Mesenchymal stem cell (in vitro differentiated cells and primary cell): Measurements from ENCODE around the gene SLC46A3.
A peak's percentile ranks its signal among the peaks of the same experiment; 100 is the strongest.

ENCODE experiments used
- DNase-seq: peaks from one replicate; pipeline ENCODE4 v3.0.0-alpha.2; 2013
- H2AFZ ChIP-seq: one replicate; pipeline ENCODE4 v1.6.1; 2013; ENCODE audit warnings: low read depth, mild to moderate bottlenecking, control low read depth, inconsistent platforms, low read length, moderate library complexity
- H2AK5ac ChIP-seq: 2 replicates; pipeline ENCODE4 v1.6.1; 2013; ENCODE audit warnings: low read length, moderate library complexity, mild to moderate bottlenecking, inconsistent platforms; ENCODE audit not compliant: severe bottlenecking
- H2BK120ac ChIP-seq: one replicate; pipeline ENCODE4 v1.6.1; 2013; ENCODE audit warnings: low read depth, mild to moderate bottlenecking, inconsistent platforms, low read length, moderate library complexity
- H2BK12ac ChIP-seq, 2 experiments: one replicate each; pipeline ENCODE4 v1.6.1; 2013; ENCODE audit warnings: inconsistent platforms in 2 of 2, low read length in 2 of 2, mild to moderate bottlenecking in 2 of 2, moderate library complexity in 2 of 2, control low read depth in 1 of 2
- H2BK15ac ChIP-seq: one replicate; pipeline ENCODE4 v1.6.1; 2013; ENCODE audit warnings: mild to moderate bottlenecking, low read depth, inconsistent platforms; ENCODE audit not compliant: poor library complexity, severe bottlenecking
- H2BK5ac ChIP-seq: 2 replicates; pipeline ENCODE4 v1.6.1; 2013; ENCODE audit warnings: low read depth, mild to moderate bottlenecking, low read length, control low read depth, inconsistent platforms; ENCODE audit not compliant: poor library complexity, severe bottlenecking
- H3K14ac ChIP-seq, 2 experiments: one replicate each; pipeline ENCODE4 v1.6.1; 2013; ENCODE audit warnings: inconsistent platforms in 2 of 2, low read length in 2 of 2, control low read depth in 1 of 2, mild to moderate bottlenecking in 1 of 2, moderate library complexity in 1 of 2
- H3K18ac ChIP-seq, 2 experiments: one replicate each; pipeline ENCODE4 v1.6.1; 2013; ENCODE audit warnings: inconsistent platforms in 2 of 2, low read length in 2 of 2, control low read depth in 1 of 2, low read depth in 1 of 2, mild to moderate bottlenecking in 1 of 2
- H3K23ac ChIP-seq, 2 experiments: one replicate each; pipeline ENCODE4 v1.6.1; 2013; ENCODE audit warnings: inconsistent platforms in 2 of 2, low read length in 2 of 2, mild to moderate bottlenecking in 2 of 2, moderate library complexity in 2 of 2, control low read depth in 1 of 2
- H3K27ac ChIP-seq: 2 replicates; pipeline ENCODE4 v1.5.1; 2013; ENCODE audit warnings: mild to moderate bottlenecking, moderate library complexity, low read length, control low read depth, inconsistent platforms; ENCODE audit not compliant: poor library complexity, severe bottlenecking
- H3K27me3 ChIP-seq, 2 experiments: 2 replicates each; pipeline versions ENCODE4 v1.6.1 to v1.7.0; 2013; ENCODE audit warnings: low read length in 2 of 2, mild to moderate bottlenecking in 2 of 2, moderate library complexity in 2 of 2, control low read depth in 1 of 2, inconsistent platforms in 1 of 2; ENCODE audit not compliant: control insufficient read depth in 1 of 2, insufficient read depth in 1 of 2
- H3K36me3 ChIP-seq, 2 experiments: 2 replicates each; pipeline versions ENCODE4 v1.6.1 to v1.7.0; 2013; ENCODE audit warnings: low read length in 2 of 2, control low read depth in 1 of 2, inconsistent platforms in 1 of 2, low read depth in 1 of 2, mild to moderate bottlenecking in 1 of 2; ENCODE audit not compliant: insufficient read depth in 2 of 2, control insufficient read depth in 1 of 2
- H3K4ac ChIP-seq, 2 experiments: one replicate each; pipeline ENCODE4 v1.6.1; 2013; ENCODE audit warnings: inconsistent platforms in 2 of 2, low read length in 2 of 2, mild to moderate bottlenecking in 2 of 2, moderate library complexity in 2 of 2, control low read depth in 1 of 2, low read depth in 1 of 2
- H3K4me1 ChIP-seq: 2 replicates; pipeline ENCODE4 v1.6.1; 2013; ENCODE audit warnings: low read depth, low read length, control low read depth; ENCODE audit not compliant: control insufficient read depth, insufficient read depth
- H3K4me2 ChIP-seq: 2 replicates; pipeline ENCODE4 v1.6.1; 2013; ENCODE audit warnings: low read length, mild to moderate bottlenecking, inconsistent platforms; ENCODE audit not compliant: poor library complexity, severe bottlenecking
- H3K4me3 ChIP-seq, 2 experiments: 2 replicates each; pipeline versions ENCODE4 v1.5.1 to v1.7.0; 2013; ENCODE audit warnings: low read length in 2 of 2, mild to moderate bottlenecking in 2 of 2, control low read depth in 1 of 2, low read depth in 1 of 2; ENCODE audit not compliant: insufficient read depth in 1 of 2
- H3K79me1 ChIP-seq: replicated peaks from 2 replicates; pipeline ENCODE4 v1.6.1; 2013; ENCODE audit warnings: mild to moderate bottlenecking, control low read depth, low read length, inconsistent platforms; ENCODE audit not compliant: poor library complexity, severe bottlenecking
- H3K9ac ChIP-seq: 2 replicates; pipeline ENCODE4 v1.7.0; 2013; ENCODE audit warnings: mild to moderate bottlenecking, low read length, moderate library complexity
- H3K9me3 ChIP-seq: 2 replicates; pipeline ENCODE4 v1.7.0; 2013; ENCODE audit warnings: mild to moderate bottlenecking, low read length; ENCODE audit not compliant: control insufficient read depth
- H4K8ac ChIP-seq: one replicate; pipeline ENCODE4 v1.6.1; 2013; ENCODE audit warnings: inconsistent platforms, mild to moderate bottlenecking, low read length, moderate library complexity
- H4K91ac ChIP-seq: one replicate; pipeline ENCODE4 v1.6.1; 2013; ENCODE audit warnings: mild to moderate bottlenecking, low read length, inconsistent platforms
- WGBS: methylation state at CpG from one replicate; pipeline ENCODE4 v1.1.7; 2013; ENCODE audit warnings: mixed read lengths; 5-methylcytosine and 5-hydroxymethylcytosine counted together

Gene SLC46A3

GRCh38 chr13:28679628-28680027, 39.1 kb downstream of the SLC46A3 start:
- peak; percentile 37 for DNase-seq
- no peak overlapping the region for H3K4me3 ChIP-seq
- no peaks in the 10 kb centered on the region for H3K4me1 ChIP-seq
- no peak overlapping the region for H3K23ac ChIP-seq
- H3K9ac ChIP-seq = no peak overlapping the region
- WGBS = no CpG with 5 or more reads among the region's 1 CpG
- H3K4me2 ChIP-seq = no peak overlapping the region
- no peak overlapping the region for H2AK5ac ChIP-seq
- H2BK12ac ChIP-seq = no peak overlapping the region
- H3K36me3 ChIP-seq = peaks cover 24 to 58% of the 10 kb centered on the region in 2 experiments
- H3K9me3 ChIP-seq = no peaks in the 10 kb centered on the region
- H3K79me1 ChIP-seq = peaks cover 2% of the 10 kb centered on the region
- H3K27me3 ChIP-seq = no peaks in the 10 kb centered on the region
- no peak overlapping the region for H2AFZ ChIP-seq
- no peak overlapping the region for H3K27ac ChIP-seq
- no peak overlapping the region for H4K8ac ChIP-seq
- no peak overlapping the region for H3K4ac ChIP-seq
- no peak overlapping the region for H2BK120ac ChIP-seq
- no peak overlapping the region for H4K91ac ChIP-seq
- no peak overlapping the region for H3K14ac ChIP-seq
- H2BK5ac ChIP-seq = no peak overlapping the region
- H3K18ac ChIP-seq = no peak overlapping the region
- H2BK15ac ChIP-seq = no peak overlapping the region

- no peak for DNase-seq
- Histone ChIP-seq H4K8ac (no peak overlapping the region), H2AFZ (no peak overlapping the region), H2BK120ac (no peak overlapping the region), H3K4me2 (no peak overlapping the region), H3K4ac (no peak overlapping the region), H3K4me1 (no peaks in the 10 kb centered on the region), H3K23ac (no peak overlapping the region), H3K14ac (no peak overlapping the region), H3K9me3 (no peaks in the 10 kb centered on the region), H2BK15ac (no peak overlapping the region), H2BK12ac (no peak overlapping the region), H4K91ac (no peak overlapping the region), H3K27me3 (no peaks in the 10 kb centered on the region), H3K79me1 (peaks cover 7% of the 10 kb centered on the region), H3K4me3 (no peak overlapping the region), H2BK5ac (no peak overlapping the region), H3K27ac (no peak overlapping the region), H3K36me3 (peaks cover 28 to 66% of the 10 kb centered on the region in 2 experiments), H2AK5ac (no peak overlapping the region), H3K9ac (no peak overlapping the region), H3K18ac (no peak overlapping the region)
- no CpG with 5 or more reads among the region's 1 CpG for WGBS
Observed at GRCh38 chr13:28678809-28679208, 40.0 kb downstream of the SLC46A3 start.

- Histone ChIP-seq H2AFZ (no peak overlapping the region), H3K9ac (no peak overlapping the region), H3K79me1 (peaks cover 26% of the 10 kb centered on the region), H3K4me1 (no peaks in the 10 kb centered on the region), H3K23ac (no peak overlapping the region), H2BK12ac (no peak overlapping the region), H3K36me3 (peaks cover 39 to 95% of the 10 kb centered on the region in 2 experiments), H4K91ac (no peak overlapping the region), H4K8ac (no peak overlapping the region), H2BK120ac (no peak overlapping the region), H2BK15ac (no peak overlapping the region), H2BK5ac (no peak overlapping the region), H3K4ac (no peak overlapping the region), H3K4me3 (no peak overlapping the region), H3K27ac (no peak overlapping the region), H3K9me3 (no peaks in the 10 kb centered on the region), H3K14ac (no peak overlapping the region), H3K27me3 (no peaks in the 10 kb centered on the region), H2AK5ac (no peak overlapping the region), H3K4me2 (no peak overlapping the region), H3K18ac (no peak overlapping the region)
- no peak for DNase-seq
Observed at GRCh38 chr13:28671126-28671792, 47.5 kb downstream of the SLC46A3 start.

GRCh38 chr13:28666897-28667488, 51.8 kb downstream of the SLC46A3 start:
- H3K36me3 ChIP-seq = peaks cover 25 to 99% of the 10 kb centered on the region in 2 experiments
- no peaks in the 10 kb centered on the region for H3K27me3 ChIP-seq
- H3K79me1 ChIP-seq = peaks cover 24% of the 10 kb centered on the region
- H3K23ac ChIP-seq = no peak overlapping the region
- H2BK12ac ChIP-seq = no peak overlapping the region
- no peak overlapping the region for H3K4ac ChIP-seq
- H2BK15ac ChIP-seq = no peak overlapping the region
- no peak overlapping the region for H3K18ac ChIP-seq
- no peak overlapping the region for H3K4me3 ChIP-seq
- no peak overlapping the region for H3K4me2 ChIP-seq
- no peak overlapping the region for H3K9ac ChIP-seq
- H3K9me3 ChIP-seq = no peaks in the 10 kb centered on the region
- WGBS = 90% methylated on average over 2 of the region's 9 CpGs
- H2BK120ac ChIP-seq = no peak overlapping the region
- no peak overlapping the region for H2AK5ac ChIP-seq
- peaks cover 1% of the 10 kb centered on the region for H3K4me1 ChIP-seq
- no peak overlapping the region for H2BK5ac ChIP-seq
- no peak overlapping the region for H3K14ac ChIP-seq
- H4K8ac ChIP-seq = no peak overlapping the region
- H4K91ac ChIP-seq = no peak overlapping the region
- H3K27ac ChIP-seq = no peak overlapping the region
- no peak for DNase-seq
- H2AFZ ChIP-seq = no peak overlapping the region
